NB4 (cell line): Measurements from ENCODE around the gene KRT5.

Experiments
- POLR2A ChIP-seq: IDR thresholded peaks from 2 replicates; pipeline ENCODE4 v1.6.1; 2011; ENCODE audit warnings: mild to moderate bottlenecking; ENCODE audit not compliant: insufficient read length; ENCODE audit errors: extremely low read depth
- TF ChIP-seq, protein P1 (sequence below): IDR thresholded peaks from one replicate; pipeline ENCODE4 v1.5.1; 2012; ENCODE audit warnings: low read depth, low read length

DNA sequence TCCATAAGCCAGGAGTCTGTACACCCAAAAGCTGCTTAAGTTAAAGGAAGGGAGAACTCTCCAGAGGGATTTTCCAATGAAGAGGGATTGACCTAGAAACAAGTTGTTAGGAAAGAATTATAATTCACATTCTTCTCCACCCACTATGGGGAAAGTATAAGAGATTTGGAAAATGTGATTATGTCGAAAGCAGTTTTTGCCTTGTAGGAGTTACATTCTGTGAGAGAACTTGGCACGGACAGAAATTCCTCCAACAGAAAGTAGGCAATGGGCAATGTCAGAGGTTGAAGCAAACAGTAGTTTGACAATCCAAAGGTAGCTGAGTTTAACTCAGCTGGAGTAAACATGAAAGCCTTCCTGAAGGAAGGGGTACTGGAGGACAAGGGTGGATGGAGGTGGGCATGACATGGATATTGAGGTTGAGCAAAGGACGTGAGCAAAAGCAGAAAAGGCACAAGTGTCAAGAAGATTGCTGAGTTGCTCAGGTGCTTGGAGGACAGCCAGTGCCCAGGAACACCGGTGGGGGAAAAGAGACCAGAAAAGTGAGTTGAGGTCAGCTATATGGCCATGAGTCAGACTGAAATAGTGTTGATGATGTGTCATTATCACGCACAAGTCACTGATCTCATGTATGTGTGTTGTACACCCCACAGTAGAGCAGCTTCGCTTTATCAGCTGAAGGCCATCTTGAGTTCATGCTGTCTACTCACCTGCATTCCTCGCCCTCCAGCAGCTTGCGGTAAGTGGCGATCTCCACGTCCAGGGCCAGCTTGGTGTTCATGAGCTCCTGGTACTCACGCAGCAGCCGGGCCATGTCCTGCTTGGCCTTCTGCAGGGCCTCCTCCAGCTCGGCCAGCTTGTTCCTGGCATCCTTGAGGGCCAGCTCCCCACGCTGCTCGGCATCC, 4.0 kb downstream of the KRT5 start:
- TF ChIP-seq, protein P1, sequence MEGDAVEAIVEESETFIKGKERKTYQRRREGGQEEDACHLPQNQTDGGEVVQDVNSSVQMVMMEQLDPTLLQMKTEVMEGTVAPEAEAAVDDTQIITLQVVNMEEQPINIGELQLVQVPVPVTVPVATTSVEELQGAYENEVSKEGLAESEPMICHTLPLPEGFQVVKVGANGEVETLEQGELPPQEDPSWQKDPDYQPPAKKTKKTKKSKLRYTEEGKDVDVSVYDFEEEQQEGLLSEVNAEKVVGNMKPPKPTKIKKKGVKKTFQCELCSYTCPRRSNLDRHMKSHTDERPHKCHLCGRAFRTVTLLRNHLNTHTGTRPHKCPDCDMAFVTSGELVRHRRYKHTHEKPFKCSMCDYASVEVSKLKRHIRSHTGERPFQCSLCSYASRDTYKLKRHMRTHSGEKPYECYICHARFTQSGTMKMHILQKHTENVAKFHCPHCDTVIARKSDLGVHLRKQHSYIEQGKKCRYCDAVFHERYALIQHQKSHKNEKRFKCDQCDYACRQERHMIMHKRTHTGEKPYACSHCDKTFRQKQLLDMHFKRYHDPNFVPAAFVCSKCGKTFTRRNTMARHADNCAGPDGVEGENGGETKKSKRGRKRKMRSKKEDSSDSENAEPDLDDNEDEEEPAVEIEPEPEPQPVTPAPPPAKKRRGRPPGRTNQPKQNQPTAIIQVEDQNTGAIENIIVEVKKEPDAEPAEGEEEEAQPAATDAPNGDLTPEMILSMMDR, result no peak
- TF ChIP-seq POLR2A, result no peak
